ENCODE data around the gene MLC1. TPM values are rescaled to one million over a fixed set of nuclear protein-coding genes. Genes with fewer than 3 reads are reported as not detected.

The MLC1 gene
- total RNA-seq, 4 donors from 2014 or later = 0.42 TPM; not detected in 3

- Histone ChIP-seq H3K9me3 (no peaks in the 10 kb centered on the region), H3K27ac (no peak overlapping the region), H3K36me3 (no peaks in the 10 kb centered on the region), H3K4me3 (no peak overlapping the region), H3K4me1 (no peaks in the 10 kb centered on the region), H3K27me3 (peaks cover 0 to 24% (median 9%) of the 10 kb centered on the region in 3 donors)
- intact Hi-C loops (cut with DNase I; ENCODE audit: low total_unique reads) = no loop called here
- ATAC-seq (no peak), DNase-seq (no peak)
- in situ Hi-C loops (cut with MboI; ENCODE audit: low sequenced_read_pairs in 4 of 4) = no loop called here
- no peak for TF ChIP-seq POLR2A (IDR thresholded peaks at IDR 0.05)
- TF ChIP-seq, protein P1, sequence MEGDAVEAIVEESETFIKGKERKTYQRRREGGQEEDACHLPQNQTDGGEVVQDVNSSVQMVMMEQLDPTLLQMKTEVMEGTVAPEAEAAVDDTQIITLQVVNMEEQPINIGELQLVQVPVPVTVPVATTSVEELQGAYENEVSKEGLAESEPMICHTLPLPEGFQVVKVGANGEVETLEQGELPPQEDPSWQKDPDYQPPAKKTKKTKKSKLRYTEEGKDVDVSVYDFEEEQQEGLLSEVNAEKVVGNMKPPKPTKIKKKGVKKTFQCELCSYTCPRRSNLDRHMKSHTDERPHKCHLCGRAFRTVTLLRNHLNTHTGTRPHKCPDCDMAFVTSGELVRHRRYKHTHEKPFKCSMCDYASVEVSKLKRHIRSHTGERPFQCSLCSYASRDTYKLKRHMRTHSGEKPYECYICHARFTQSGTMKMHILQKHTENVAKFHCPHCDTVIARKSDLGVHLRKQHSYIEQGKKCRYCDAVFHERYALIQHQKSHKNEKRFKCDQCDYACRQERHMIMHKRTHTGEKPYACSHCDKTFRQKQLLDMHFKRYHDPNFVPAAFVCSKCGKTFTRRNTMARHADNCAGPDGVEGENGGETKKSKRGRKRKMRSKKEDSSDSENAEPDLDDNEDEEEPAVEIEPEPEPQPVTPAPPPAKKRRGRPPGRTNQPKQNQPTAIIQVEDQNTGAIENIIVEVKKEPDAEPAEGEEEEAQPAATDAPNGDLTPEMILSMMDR (IDR thresholded peaks at IDR 0.05 in 4 of 5, conservative IDR thresholded peaks at IDR 0.05 in 1 of 5) = no peak
These were observed 12.8 kb upstream of the MLC1 start for GRCh38 chr22:50098052-50098451.

- DNase-seq (no peak), ATAC-seq (no peak)
- Histone ChIP-seq H3K36me3 (no peaks in the 10 kb centered on the region), H3K27me3 (peaks cover 19 to 33% (median 28%) of the 10 kb centered on the region in 3 donors), H3K4me1 (no peaks in the 10 kb centered on the region), H3K4me3 (no peak overlapping the region), H3K27ac (no peak overlapping the region), H3K9me3 (no peaks in the 10 kb centered on the region)
- TF ChIP-seq POLR2A (IDR thresholded peaks at IDR 0.05) = no peak
- TF ChIP-seq, protein P1 (IDR thresholded peaks at IDR 0.05 in 4 of 5, conservative IDR thresholded peaks at IDR 0.05 in 1 of 5) = no peak
- in situ Hi-C loops (cut with MboI; ENCODE audit: low sequenced_read_pairs in 4 of 4) (no loop called here), intact Hi-C loops (cut with DNase I; ENCODE audit: low total_unique reads) (no loop called here)
These were observed 7.1 kb upstream of the MLC1 start for GRCh38 chr22:50092342-50092741.

DNA sequence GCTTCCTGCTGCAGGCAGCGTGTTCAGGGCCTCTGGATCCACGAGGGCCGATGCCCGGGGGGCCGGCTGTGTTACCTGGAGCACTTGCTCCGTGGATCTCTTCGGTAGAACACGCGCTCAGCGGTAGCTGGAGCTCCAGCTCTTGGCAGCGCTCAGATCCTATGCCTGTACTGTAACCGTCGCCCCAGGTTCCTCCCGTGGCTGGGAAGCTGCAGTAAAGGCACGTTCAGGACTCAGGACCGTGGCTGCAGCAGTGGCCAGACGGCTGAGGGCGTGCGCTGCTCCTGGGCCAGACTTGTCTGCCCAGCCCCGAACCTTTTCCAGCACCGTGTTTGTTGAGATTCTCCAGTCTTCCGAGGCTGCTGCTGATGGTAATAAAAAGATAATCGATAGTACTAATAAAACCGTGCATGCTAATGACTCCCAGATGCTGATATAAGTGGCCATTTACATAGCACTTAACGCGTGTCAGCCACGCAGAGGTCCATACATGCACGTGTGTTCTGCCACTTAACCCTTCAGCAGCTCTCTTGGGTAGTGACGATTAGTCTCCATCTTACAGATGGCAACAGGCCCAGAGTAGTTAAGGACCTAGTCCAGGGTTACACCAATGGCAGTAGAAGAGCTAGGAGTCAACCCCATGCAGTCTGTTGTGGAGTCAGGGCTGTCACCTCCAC lies 6.0 kb upstream of the MLC1 start:
- Histone ChIP-seq H3K9me3 (no peaks in the 10 kb centered on the region), H3K4me3 (no peak overlapping the region), H3K36me3 (no peaks in the 10 kb centered on the region), H3K27ac (no peak overlapping the region), H3K4me1 (no peaks in the 10 kb centered on the region), H3K27me3 (peaks cover 26 to 33% (median 29%) of the 10 kb centered on the region in 3 donors)
- in situ Hi-C loops (cut with MboI; ENCODE audit: low sequenced_read_pairs in 4 of 4) (no loop called here), intact Hi-C loops (cut with DNase I; ENCODE audit: low total_unique reads) (no loop called here)
- no peak for TF ChIP-seq POLR2A (IDR thresholded peaks at IDR 0.05)
- TF ChIP-seq, protein P1 (IDR thresholded peaks at IDR 0.05 in 4 of 5, conservative IDR thresholded peaks at IDR 0.05 in 1 of 5) = no peak
- DNase-seq (no peak), ATAC-seq (no peak)

DNA sequence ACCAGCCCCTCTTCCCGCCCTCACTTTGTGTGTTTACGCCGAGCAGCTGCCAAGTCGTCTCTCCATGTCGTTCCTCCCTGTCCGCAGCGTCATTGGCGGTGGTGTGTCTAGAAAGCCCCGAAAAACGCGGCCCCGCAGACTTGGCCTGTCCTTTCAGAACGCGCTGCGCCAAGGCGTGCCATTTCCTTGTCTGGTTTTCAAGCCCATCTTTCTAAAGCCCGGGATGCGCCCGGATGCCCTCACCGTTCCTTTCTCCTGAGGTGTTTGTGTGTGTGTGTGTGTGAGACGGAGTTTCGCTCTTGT lies 5.1 kb upstream of the MLC1 start:
- peaks cover 19 to 29% (median 27%) of the 10 kb centered on the region in 3 donors for H3K27me3 ChIP-seq
- H3K27ac ChIP-seq = no peak overlapping the region
- H3K4me1 ChIP-seq = no peaks in the 10 kb centered on the region
- in situ Hi-C loops (cut with MboI; ENCODE audit: low sequenced_read_pairs in 4 of 4) = no loop called here
- H3K4me3 ChIP-seq = no peak overlapping the region
- no peaks in the 10 kb centered on the region for H3K9me3 ChIP-seq
- TF ChIP-seq POLR2A (IDR thresholded peaks at IDR 0.05) = no peak
- TF ChIP-seq, protein P1 (IDR thresholded peaks at IDR 0.05 in 4 of 5, conservative IDR thresholded peaks at IDR 0.05 in 1 of 5) = no peak
- DNase-seq (no peak), ATAC-seq (no peak)
- intact Hi-C loops (cut with DNase I; ENCODE audit: low total_unique reads) = no loop called here
- H3K36me3 ChIP-seq = no peaks in the 10 kb centered on the region
